NCI-H510A (cell line): Measurements from ENCODE around the gene ZFP14.

Experiments used
- DNase-seq: peaks from one replicate; lab custom pipeline; 2025; lab: John Stamatoyannopoulos, UW

ZFP14 gene

GRCh38 chr19:36378625-36379509, at the start of gene ZFP14:
TSS of gene ZFP14 (minus strand) at chr19:36379201. CDS start at chr19:36367892, 11,309 bp downstream.
- DNase-seq: peak; percentile 87

GRCh38 chr19:36423925-36424324, 44.9 kb upstream of the ZFP14 start:
- DNase-seq: no peak

GRCh38 chr19:36421749-36422481, 42.9 kb upstream of the ZFP14 start:
- no peak for DNase-seq

GRCh38 chr19:36420961-36421748, 42.2 kb upstream of the ZFP14 start:
- DNase-seq: peak; percentile 6

GRCh38 chr19:36418287-36419001, 39.4 kb upstream of the ZFP14 start, which contains the start of gene ZFP82:
TSS of gene ZFP82 (minus strand) at chr19:36418644. CDS start at chr19:36409789, 8,855 bp downstream.
- DNase-seq: peak; percentile 62

- peak; percentile 37 for DNase-seq
These were observed 38.8 kb upstream of the ZFP14 start for GRCh38 chr19:36417752-36418286.

- DNase-seq: no peak
These were observed 30.8 kb upstream of the ZFP14 start for GRCh38 chr19:36409841-36410240.

- DNase-seq: no peak
These were observed 29.1 kb upstream of the ZFP14 start for GRCh38 chr19:36408101-36408500.

GRCh38 chr19:36404498-36404897, 25.5 kb upstream of the ZFP14 start:
- no peak for DNase-seq

GRCh38 chr19:36401475-36401874, 22.5 kb upstream of the ZFP14 start:
- no peak for DNase-seq

GRCh38 chr19:36398571-36398970, 19.6 kb upstream of the ZFP14 start:
- DNase-seq: no peak

- DNase-seq: no peak
These were observed 14.1 kb upstream of the ZFP14 start for GRCh38 chr19:36392916-36393673.

- no peak for DNase-seq
These were observed 464 bp upstream of the ZFP14 start for GRCh38 chr19:36379510-36379819.

GRCh38 chr19:36377541-36378178, 1.3 kb downstream of the ZFP14 start:
- no peak for DNase-seq

GRCh38 chr19:36373638-36374156, 5.3 kb downstream of the ZFP14 start:
- DNase-seq: no peak

GRCh38 chr19:36371886-36372285, 7.1 kb downstream of the ZFP14 start:
- no peak for DNase-seq

GRCh38 chr19:36363845-36364244, 15.2 kb downstream of the ZFP14 start:
- no peak for DNase-seq

- DNase-seq: no peak
These were observed 38.1 kb downstream of the ZFP14 start for GRCh38 chr19:36340786-36341372.
